HG03354 (cell line): ENCODE results near the gene CENPV.
"Not testable (repeated sequence)": the region's sequence is repeated elsewhere in the genome, so short reads cannot be mapped to it uniquely, and the experiment has no call there.

Experiments used
- ATAC-seq: cut with Tn5 transposase; IDR thresholded peaks from one replicate; pipeline ENCODE4 v1.9.1; 2021; ENCODE audit warnings: mild to moderate bottlenecking; ENCODE audit not compliant: unreplicated experiment, poor library complexity, severe bottlenecking

Gene CENPV

DNA sequence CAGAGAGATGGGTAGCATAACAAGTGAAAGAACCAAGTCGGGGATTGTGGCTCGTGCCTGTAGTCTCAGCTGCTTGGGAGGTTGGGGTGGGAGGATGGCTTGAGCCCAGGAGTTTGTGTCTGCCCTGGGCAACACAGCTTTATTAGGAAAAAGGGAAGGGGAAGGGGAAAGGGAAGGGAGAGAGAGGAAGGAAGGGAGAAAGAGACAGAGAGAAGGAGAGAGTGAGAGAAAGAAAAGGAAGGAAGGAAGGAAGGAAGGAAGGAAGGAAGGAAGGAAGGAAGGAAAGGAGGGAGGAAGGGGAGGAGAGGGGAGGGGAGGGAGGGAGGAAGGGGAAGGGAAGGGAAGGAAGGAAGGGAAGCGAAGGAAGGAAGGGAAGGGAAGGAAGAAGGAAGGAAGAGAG, 33.3 kb downstream of the CENPV start:
- no peak for ATAC-seq

DNA sequence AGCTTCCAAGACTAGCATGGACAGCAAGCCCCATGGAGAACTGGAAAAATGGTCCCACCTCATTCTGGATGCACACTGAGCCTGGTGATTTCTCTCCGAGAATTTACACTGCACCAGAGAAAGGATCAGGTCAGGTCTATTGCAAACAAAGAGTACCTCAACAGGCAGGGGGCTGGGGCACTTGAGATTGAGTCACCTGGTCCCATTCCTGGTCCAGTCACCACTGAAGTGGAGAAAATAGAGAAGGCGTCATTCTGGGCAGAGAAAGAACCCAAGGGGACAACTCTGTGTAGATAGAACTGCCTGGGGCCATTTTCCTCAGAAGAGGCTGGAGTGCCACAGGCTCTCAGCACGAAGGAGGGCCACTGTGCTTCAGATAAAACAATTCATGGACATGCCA, 38.4 kb downstream of the CENPV start:
- no peak for ATAC-seq

DNA sequence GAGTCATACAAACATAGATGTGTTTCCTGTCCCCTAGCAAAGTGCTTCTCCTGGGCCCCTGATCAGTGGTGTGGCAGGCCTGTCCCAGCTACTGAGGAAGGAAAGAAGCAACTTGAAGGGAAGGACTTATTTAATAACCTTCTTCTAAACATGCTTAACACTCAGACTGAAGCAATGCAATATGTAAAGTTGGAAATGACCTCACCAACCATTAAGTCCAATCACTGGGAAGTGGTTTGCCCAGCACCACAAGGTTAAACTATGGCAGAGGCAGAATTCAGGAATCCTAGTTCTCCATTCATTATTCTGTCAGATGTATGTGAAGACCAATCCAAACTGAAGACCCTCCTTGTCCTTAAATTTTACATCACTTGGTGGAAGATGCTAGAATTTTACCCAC, 39.1 kb downstream of the CENPV start:
- no peak for ATAC-seq

DNA sequence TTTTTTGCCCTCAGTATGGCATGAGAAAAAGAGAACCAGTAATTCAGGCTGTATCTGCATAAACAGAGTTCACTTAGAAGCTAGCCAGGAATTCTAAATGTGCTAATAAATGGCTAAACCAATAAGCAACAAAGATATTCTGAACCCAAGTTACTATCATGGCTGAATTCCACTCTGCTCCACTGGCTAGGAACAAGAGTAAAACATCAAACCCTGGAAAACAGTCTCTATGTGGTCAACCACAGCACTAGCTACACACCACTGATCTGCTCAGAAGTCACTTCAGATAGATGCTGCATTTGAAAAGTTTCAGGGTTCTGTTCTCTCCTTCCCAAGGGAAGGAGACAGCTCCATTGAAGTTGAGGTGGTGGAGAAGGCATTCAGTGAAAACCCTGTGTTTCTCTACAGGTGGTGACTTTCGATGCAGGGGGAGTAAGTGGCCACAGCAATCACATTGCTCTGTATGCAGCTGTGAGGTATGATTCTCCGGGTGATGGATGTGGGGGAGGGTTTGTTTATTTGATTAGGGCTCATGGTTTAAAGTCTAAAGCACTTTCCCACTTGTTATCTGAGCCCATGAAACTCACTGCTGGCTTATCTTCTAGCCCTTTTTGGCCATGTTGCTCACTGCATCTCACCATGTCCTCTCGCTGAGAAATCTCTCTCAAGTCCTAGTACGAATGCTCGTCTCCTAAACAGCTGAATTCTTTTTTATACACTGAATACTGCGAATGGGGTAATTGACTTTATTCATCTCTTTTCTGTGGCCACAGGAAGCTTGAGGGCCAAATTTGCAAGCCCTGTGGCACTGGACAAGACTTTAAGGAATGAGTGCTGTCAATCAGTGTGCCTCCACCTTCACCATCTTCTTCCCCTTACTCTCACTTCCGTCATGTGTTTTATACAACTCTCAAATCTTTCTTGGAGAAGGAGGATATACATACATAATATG, 39.9 kb downstream of the CENPV start:
- ATAC-seq: no peak

DNA sequence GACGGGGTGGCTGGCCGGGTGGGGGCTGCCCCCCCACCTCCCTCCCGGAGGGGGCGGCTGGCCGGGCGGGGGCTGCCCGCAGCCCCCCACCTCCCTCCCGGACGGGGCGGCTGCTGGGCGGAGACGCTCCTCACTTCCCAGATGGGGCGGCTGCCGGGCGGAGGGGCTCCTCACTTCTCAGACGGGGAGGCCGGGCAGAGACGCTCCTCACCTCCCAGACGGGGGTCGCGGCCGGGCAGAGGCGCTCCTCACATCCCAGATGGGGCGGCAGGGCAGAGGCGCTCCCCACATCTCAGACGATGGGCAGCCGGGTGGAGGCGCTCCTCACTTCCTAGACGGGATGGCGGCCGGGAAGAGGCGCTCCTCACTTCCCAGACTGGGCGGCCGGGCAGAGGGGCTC, 41.2 kb downstream of the CENPV start:
- ATAC-seq: not testable (repeated sequence)

DNA sequence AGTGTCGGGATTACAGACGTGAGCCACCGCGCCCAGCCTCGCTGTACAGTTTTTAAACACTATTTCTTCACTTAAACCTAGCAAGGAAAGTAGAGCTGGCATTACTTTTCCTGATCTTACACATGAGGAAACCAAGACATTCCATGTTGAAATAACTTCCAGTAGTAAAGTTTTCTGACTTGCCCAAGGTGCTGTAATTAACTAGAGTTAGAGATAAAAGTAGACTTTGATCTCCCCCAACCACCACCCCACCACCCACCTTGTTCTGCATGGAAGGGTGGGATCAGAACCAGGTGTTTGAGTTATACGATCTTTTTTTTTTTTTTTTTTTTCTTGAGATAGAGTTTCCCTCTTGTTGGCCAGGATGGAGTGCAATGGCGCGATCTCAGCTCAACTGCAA, 47.1 kb downstream of the CENPV start:
- no peak for ATAC-seq

DNA sequence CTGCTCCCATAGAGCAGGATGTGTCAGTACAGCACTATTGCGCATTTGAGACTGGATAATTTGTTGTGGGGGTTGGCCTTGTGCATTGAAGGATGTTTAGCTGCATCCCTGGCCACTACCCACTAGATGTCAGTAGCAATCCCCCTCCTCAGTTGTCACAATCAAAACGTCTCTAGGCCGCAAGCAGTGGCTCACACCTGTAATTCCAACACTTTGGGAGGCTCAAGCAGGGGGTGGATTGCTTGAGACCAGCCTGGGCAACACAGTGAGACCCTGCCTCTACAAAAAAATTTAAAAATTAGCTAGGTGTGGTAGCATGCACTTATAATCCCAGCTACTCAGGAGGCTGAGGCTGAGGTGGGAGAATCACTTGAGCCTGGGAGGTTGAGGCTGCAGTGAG, 48.4 kb downstream of the CENPV start:
- no peak for ATAC-seq

DNA sequence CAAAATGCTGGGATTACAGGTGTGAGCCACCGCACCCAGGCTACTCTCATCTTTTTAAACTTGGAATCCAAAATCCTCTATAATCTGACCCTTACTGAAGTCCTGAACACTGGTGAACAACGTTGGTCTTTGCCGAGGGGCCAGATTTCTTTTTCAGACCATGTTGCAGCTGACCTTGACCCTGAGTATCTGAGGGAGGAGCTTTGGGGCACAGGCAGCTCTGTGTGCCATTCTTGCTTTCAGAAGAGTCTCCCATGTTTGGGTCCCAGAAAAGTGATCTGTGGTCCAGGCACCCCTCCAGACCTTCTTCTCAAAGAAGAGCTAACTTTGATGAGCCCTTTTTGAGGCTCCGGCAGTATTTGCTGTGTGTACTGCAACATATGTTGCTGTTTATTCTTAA, 50.4 kb downstream of the CENPV start:
- no peak for ATAC-seq

DNA sequence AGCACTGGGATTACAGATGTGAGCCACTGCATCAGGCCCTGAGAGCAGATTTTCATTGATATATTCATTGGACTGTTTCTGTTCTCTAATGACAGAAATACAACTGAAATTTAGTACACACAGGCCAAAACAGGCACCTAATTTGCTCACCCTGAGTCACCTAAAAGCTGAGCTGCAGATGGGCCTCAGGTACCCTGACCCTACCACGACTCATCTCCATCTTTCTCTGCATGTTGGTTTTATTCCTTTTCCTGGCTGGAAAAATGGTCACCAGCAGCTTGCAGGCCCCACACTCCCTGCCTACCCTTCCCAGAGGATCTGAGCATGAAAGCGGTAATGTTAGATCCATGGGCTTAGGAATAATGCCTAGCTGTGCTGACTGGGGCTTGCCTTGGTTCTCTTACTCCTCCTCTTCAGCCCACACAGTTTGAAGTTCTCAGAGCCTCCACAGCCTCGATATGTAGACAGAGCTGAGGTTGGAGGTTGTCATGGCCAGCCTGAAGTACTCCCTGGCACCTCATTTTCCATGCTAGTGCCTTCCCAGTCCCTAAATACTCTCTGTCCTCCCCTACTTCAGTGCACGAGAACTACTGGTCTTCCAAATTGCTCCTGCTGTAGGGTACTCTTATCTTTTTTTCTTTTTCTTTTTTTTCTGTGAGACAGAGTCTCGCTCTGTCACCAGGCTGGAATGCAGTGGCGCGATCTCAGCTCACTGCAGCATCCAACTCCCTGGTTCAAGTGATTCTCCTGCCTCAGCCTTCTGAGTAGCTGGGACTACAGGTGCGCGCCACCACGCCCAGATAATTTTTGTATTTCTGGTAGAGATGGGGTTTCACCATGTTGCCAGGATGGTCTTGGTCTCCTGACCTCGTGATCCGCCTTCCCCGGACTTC, 51.1 kb downstream of the CENPV start:
- no peak for ATAC-seq

DNA sequence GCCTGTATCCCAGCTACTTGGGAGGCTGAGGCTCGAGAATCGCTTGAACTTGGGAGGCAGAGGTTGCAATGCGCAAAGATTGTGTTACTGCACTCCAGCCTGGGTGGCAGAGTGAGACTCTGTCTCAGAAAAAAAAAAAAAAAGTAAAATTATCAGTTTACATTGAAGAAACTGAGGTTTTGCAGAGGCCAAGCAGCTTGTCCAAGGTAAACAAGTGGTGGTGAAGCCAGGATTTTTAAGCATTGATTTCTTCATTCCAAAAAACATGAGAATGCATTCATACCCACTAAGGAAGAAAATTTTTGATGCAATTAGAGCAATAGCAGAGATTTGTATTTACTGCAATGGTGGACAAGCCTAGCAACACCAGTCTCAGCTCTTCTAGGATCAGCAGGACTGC, 52.7 kb downstream of the CENPV start:
- ATAC-seq: no peak

DNA sequence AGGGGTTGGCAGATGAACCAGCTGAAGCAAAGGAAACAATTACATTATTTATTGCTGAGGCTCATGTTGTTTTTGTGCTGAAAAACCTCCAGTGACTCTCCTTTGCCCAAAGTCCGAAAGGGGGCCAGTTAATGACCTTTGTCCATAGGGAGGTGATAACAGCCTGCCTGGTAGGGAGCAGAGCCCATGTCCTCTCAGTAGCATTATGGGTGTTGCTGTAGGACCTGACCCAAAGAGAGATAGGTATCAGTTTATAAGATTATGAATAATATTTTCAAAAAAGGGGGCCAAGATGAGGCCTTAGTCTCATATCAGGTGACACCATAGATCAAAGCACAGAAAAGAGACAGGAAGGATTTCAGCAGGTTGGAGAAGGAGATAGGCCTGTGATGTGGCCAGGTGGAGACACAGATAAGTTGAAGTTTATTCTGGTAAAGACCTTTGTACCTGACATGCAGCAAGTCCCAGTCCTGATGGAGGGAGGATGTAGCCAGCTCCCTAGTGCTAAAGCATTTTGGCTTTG, 55.1 kb downstream of the CENPV start:
- ATAC-seq: no peak

DNA sequence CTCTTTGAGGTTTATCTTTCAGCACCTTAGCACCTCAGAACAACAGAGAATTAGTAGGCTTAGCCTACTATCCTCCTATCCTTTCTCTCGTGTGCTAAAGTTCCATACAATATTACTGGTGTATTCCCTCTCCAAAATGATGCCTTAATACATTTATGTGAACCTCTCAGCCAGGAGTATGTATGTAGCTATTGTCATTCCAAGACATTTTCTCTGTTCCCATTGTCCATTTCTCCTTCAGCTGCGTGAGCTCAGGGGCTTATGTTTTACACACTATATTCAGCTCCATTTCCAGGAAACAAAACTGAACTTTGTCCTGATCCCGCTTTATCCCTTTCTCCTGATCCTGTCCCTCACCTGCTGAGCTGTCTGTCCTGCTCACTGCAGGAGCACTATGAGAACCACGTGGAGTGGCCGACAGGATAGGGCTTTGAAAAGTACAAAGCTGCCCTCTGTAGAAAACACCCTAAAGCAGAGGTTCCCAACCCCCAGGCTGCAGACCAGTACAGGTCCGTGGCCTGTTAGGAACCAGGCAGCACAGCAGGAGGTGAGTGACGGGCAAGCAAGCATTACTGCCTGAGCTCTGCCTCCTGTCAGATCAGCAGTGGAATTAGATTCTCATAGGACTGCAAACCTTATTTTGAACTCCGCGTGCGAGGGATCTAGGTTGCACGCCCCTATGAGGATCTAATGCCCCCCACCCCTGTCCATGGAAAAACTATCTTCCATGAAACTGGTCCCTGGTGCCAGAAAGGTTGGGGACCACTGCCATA, 55.7 kb downstream of the CENPV start:
- ATAC-seq: no peak

DNA sequence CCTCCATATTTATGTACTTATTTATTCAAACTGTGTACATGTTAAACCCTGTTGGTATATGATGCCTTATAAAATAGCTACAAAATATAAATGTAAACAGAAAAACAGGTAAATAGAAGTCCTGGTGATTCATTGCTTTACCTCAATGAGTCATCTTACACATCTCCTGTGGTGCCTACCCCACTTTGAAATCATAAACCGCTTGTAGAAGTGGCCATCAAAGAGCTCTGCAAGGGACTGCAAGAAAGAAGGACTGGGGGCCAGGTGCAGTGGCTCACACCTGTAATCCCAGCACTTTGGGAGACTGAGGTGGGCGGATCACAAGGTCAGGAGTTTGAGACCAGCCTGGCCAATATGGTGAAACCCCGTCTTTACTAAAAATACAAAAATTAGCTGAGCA, 57.2 kb downstream of the CENPV start:
- ATAC-seq: not testable (repeated sequence)

DNA sequence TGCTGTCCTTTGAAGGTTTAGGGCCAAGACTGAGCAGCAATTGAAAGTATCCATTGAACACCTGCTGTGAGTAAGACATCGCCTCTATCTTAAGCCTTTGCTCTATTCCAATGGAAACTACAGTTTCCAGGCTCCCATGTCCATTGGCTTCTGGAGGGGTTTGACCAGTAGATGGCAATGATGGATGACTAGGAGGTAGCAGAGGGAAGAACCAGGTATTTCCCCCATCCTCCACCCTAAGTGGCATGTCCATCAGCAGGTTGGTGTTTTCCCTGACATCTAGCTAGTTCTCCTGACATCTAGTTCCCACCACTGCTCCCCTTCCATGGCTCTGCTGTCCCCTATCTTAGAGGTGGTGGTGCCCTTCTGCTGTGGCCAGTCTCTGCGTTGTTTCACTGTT, 58.7 kb downstream of the CENPV start:
- no peak for ATAC-seq

DNA sequence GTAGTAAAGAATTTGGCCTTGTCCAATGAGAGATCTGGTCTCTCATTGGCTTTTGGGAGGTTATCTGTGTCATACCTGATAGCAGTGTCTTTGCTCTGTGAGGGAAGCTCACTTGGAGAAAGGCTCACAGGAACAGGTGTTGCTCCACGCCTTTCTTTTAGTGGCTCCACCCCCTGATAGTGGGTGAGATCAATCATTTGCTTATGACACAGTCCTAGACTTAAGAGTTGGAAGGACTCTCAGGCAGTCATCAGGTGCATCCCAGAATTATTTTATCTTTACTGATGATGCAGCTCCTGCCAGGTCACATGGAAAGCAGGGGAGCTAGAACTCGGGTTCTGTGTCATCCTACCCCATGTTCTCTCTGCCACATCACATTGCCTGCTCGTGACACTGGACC, 59.3 kb downstream of the CENPV start:
- no peak for ATAC-seq
